Cerebellar nuclear complex (tissue), 1 donor: ENCODE results near the gene ACSL5.
"Not testable (repeated sequence)": the region's sequence is repeated elsewhere in the genome, so short reads cannot be mapped to it uniquely, and the experiment has no call there.

Source experiments
- DNase-seq, 2 experiments: peaks; one replicate each; lab custom pipeline; 2025; lab: John Stamatoyannopoulos, UW

Gene ACSL5

DNA sequence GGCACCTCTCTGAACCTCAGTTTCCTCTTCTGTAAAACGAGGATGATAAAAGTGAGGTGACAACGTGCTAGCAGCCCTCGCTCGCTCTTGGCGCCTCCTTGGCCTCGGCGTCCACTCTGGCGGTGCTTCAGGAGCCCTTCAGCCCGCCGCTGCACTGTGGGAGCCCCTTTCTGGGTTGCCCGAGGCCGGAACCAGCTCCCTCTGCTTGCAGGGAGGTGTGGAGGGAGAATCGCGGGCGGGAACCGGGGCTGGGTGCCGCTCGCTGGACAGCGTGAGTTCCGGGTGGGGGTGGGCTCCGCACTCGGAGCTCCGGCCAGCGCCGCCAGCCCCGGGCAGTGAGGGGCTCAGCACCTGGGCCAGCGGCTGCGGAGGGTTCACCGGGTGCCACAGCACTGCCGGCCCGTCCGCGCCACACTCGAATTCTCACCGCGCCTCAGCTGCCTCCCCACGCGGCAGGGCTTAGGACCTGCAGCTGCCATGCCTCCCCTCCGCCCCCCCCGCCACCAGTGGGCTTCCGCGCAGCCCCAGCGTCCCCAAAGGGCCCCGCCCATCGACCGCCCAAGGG, 24.3 kb upstream of the ACSL5 start:
- DNase-seq, result no peak

DNA sequence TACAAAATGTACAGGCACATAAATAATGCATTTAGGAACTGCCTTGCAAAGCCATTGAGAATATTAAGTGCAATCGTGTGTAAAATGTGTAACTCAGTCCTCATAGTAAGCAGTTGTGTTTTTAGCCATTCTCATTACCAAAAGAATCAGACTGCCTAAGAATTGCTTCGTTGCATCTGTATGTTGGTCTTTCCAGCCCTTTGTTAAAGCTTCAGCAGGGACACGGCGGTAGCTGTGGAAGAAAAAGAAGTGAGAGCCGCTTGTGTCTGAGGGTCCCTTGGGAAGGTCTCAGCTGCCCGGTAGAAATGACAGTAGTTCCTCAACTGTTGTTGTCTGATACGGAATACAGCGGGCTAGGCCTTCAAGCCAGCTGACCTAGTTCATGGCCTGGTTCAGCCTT, 22.8 kb upstream of the ACSL5 start:
- DNase-seq, result no peak

DNA sequence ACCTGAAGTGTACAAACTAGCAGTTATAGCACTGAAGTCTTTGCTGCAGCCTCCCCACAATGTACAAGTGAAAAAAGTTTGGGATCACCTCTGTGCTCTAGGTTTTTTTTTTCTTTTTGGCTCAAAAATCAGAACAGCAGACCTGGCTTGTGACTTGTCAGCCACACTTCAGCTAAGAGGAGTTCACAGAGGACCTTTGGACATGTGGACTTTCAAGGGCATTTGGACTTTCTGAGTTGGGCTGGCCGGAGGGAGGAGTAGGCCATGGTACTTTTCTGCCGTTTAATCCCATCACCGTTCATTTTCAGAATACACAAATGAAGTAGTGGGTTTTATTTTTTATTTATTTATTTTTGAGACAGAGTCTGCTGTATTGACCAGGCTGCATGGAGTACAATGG, 21.9 kb upstream of the ACSL5 start:
- no peak for DNase-seq

DNA sequence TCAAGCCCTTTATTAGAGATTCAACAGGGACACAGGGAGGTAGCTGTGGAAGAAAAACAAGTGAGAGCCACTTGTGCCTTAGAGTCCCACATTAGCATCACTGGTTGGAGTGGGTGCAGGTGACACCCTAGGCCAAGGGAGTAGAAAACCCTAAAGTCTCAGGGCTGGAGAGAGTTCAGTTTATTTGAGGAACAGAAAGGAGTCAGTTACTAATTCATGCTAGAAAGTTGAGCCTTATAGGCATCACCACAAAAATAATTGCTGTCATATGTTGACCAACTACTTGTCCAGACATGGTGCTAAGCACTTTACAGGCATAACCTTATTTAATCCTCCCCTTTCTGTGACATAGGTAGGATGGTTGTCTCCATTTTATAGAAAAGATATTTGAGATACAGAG, 20.9 kb upstream of the ACSL5 start:
- DNase-seq, result no peak

DNA sequence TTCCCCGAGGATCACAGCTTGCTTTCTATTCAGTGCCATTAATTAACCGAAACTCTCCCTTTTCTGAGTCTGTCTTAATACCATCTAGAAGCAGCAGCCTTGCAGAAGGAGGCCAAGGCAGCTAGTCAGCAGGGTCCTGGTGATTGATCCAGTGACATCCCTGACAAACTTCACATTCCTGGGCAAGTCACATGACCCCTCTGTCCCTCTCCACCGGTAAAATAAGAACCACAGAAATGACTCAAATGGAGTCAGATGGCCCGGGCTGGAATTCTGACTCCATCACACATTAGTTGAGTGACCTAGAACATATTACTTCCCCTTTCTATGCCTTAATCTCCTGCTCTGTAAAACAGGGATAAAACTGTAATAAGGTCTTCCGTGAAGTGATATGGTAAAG, 17.2 kb upstream of the ACSL5 start:
- DNase-seq, result no peak

DNA sequence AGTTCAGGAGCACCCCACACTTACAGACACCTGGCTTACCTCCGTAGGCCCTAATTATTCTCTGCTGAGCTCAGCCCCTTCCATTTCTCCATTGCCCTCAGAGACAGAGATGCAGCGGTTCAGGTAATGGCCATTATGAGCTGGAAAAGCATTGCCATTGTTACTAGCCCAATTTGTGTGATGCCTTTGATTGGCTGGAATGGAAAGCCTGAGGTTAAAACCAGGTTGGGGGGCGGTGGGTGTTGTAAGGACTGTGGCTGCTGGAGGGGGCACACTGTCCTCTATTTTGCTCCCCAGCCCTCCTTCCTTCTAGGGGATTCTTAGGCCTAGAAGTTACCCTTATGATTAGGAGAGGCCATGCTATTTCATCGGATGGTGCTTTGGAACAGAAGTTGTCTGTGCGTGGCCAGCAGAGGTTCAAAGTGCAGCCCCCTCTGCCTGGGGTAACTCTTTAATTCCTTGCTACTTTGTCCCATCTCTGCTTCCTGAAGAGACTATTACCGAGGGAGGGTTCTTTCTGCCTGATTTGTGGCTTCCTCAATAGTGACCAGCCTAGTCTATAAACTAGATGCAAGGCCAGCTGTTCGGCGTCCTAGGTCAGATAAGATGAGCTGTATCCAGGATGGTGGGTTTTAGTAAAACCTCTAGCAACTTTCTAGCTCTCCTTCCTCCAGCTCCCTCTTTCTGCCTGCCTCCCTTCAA, 14.2 kb upstream of the ACSL5 start:
- DNase-seq, result no peak

DNA sequence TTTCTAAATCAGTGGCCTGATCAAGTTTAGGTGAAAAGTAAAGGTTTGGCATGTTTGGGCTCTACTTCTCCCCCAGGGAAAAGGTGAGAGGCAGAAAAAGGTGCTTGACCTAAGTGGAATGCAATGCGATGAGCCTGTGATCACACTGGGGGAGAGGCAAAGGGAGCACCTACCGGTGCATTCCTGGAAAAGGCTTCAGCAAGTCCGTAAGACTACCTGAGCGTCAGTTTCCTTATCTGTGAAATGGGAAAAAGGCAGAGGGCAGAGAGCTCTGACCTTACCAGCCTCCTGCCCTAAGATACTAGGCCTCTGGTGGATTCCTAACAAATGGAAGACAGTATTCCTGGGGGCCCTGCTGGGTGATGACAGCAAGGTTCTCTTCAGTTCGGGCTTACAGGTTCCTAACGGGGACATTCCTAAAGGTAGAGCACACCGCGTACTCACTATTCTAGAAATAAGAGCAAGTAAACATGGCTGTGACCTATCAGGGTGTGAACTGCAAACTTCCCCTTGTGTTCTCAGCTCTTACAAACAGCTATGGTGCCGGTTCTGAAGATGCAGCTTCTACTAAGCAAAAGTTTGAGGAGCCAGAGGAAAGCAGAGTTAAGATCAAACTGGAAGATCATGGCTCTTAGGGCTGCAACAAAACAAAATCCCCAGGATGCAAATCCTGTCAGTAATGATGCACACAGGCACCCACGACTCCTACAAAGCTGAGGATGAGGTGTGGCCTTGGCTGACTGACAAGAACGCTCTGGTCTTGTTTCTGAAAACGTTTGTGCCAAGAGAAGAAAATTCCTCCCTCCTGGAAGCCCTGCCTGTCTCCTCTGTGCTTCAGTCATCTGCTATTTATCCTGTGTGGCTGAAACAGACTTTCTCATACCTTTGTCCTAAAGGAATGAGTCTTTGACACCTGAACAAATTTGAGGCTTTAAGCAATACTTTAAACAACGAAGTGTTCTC, 13.3 kb upstream of the ACSL5 start:
- no peak for DNase-seq

DNA sequence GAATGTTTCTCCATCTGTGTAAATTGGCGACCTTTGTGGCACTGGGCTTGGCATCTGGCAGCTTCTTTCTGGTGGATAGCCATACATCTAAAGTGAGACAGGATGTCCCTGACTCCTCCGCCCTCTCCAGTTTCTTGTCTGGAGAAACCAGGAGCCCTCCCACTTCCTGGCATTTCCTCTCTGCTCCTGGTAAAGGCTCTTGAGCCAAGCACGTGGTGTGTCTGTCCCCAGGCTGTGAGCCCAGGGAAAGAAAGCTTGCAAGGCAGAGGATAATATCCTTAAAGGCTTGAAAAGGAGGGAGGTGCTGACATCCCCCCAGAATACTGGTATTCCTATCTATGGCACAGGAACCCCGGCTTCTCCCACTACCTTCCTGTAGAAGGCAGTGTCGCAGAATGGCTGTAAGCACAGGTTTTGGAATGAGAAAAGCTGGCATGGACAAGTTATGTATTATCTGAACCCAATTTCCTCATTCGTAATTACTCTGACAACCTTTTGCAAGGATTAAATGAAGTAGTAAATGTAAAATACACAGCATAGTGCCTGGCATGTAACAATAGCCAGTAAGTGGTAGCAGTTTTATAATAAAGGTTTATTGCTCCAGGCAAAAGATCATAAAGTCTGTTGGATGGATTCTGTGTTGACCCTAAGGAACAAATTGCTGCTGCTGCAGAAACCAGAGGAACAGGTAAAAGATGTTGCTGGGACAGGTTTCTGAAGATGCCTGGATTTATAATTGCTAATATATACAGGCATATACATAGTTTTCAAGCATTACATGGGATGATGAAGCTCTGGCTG, 11.8 kb upstream of the ACSL5 start:
- DNase-seq, result no peak

DNA sequence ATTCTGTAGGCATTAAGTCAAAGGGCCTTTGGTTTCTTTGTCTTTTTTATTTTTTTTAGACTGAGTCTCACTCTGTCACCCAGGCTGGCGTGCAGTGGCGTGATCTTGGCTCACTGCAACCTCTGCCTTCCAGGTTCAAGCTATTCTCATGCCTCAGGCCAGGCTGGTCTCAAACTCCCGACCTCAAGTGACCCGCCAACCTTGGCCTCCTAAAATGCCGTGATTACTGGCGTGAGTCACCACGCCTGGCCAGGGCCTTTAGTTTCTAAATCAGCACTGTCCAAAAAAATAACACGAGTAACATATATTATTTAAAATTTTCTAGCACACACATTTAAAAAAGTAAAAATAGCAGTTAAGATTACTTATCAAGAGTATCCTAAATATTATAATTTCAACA, 11.1 kb upstream of the ACSL5 start:
- no peak for DNase-seq

DNA sequence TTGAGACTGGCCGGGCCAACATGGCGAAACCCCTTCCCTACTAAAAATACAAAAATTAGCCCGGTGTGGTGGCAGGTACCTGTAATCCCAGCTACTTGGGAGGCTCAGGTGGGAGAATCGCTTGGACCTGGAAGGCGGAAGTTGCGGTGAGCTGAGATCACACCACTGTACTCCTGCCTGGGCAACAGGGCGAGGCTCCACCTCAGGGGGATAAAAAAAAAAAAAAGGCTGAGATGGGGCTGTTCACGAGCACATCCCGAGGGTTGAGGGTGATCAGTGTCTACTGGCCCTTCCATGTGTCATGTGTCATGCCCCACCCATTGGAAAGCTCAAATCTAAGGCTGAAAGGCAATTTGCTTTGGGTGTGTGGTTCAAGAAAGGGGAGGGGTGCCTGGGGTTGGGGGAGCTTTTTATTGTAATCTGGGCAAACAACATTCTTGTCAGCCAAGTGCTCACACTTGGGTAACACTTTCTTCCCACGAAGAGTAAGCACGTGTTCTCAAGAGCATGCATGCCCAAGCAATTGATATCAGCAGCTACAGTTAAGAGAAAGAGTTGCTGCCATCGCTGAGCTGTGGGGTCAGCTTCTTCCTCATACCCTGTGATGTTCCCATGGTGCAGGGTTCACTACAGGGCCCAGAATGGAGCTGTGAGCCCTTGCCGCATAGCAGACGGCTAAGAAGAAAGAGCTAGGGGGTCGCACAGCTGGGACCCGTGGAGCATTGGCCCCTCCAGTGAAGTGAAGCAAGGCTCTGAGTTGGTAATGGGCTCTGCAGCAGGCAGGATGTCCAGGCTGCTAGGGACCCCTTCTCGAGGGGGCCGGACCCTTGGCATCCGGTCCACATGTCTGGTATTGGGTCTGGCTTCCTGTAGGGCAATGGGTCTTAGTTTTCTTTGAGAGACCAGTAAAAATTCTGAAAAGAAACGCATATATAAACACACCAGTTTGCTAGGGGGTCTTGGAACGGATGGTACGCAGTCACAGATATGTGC, 9.9 kb upstream of the ACSL5 start:
- no peak for DNase-seq

DNA sequence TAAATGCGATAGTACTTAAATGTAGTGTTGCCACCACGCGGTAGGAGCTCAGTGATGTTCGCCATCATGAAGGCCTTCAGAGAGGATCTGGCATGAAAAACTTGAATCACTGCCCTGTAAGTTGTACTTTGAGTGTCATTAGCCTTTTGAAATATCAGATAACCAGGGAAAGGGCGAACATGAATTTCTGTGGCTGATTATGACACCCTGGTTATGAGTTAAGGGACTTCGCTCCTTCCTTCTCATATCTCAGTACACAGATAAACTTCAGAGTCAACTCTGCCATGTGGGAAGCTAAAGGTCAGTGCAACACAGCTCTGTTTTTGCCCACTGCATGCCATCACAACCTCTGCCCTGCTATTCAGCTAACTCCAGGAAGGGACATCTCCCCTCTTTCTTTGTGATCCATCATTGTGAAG, 8.9 kb upstream of the ACSL5 start:
- DNase-seq, result no peak

DNA sequence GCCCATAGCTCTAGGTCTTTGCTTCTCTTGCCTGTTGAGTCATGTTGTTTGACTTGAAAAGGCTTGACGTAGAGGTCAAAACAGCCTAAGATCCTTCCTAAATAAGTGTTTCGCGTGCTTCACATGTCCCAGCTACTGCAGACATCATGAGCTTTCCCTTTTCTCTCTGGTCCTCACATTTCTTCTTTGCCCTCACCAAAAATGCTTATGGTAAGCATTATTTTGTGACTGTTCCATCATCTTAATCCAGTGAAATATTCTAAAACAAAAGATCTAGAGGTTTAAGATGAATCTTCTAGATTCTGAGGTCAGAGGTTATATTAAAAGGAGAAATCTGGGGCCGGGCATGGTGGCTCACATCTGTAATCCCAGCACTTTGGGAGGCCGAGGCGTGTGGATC, 8.5 kb upstream of the ACSL5 start:
- no peak for DNase-seq

DNA sequence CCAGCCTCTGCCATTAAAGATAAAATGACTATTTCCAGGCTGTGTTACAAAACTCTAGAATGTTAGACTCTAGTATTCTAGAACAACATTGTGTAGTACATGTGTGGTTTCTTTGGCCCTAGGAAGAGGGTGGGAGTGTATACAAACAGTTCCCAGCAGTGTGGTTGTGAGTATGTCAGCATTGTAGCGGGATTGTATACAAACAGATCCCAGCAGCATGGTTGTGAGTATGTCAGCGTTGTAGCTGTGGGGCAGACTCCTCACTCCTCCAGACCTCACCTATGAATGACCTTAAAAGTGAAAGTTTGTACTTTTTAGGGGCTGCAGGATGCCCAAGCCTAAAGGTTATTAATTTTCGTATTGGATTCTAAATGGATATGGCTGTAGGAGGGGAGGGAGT, 6.9 kb upstream of the ACSL5 start:
- DNase-seq, result no peak

DNA sequence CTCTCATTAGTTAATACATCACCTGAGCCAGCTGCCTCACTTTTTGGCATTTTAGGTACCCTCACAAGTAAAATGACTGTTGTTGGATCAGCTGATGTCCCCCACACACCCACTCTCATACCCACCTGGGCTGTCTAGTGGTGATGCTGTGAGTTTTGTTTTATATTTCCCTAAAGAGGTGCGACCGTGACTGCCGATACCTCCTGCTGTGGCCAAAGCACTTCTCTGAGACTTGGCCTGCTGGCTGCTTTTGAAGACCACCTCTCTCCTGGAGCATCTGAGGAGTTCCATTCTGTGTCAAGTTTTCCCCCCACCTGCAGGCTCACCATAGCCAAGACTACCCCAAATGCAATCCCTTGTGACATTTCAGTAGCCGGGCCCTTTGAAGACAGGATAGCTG, 6.4 kb upstream of the ACSL5 start:
- DNase-seq, result no peak

DNA sequence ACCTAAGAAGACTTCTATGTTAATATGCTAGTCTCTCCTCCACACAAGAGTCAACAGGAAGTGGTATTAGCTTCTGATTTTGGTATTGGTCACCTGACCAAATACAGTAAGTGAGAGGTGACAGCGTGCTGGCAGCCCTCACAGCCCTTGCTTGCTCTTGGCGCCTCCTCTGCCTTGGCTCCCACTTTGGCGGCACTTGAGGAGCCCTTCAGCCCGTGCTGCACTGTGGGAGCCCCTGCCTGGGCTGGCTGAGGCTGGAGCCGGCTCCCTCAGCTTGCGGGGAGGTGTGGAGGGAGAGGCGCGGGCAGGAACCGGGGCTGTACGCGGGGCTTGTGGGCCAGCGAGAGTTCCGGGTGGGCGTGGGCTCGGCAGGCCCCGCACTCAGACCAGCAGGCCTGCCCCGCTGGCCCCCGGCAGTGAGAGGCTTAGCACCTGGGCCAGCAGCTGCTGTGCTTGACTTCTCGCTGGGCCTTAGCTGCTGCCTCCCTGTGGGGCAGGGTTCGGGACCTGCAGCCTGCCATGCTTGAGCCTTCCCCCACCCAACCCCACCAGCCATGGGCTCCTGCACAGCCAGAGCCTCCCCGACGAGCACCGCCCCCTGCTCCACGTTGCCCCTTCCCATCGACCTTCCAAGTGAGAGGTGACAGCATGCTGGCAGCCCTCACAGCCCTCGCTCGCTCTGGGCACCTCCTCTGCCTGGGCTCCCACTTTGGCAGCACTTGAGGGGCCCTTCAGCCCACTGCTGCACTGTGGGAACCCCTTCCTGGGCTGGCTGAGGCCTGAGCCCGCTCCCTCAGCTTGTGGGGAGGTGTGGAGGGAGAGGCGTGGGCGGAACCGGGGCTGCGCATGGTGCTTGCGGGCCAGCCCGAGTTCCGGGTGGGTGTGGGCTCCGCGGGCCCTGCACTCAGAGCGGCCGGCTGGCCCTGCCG, 4.2 kb upstream of the ACSL5 start:
- no peak for DNase-seq

DNA sequence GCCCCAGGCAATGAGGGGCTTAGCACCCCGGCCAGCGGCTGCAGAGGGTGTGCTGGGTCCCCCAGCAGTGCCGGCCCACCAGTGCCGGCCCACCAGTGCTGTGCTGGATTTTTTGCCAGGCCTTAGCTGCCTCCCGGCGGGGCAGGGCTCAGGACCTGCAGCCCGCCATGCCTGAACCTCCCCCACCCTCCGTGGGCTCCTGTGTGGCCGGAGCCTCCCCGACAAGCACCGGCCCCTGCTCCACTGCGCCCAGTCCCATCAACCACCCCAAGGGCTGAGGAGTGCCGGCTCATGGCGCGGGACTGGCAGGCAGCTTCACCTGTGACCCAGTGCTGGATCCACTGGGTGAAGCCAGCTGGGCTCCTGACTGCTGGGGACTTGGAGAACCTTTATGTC, 3.5 kb upstream of the ACSL5 start:
- DNase-seq, result no peak

DNA sequence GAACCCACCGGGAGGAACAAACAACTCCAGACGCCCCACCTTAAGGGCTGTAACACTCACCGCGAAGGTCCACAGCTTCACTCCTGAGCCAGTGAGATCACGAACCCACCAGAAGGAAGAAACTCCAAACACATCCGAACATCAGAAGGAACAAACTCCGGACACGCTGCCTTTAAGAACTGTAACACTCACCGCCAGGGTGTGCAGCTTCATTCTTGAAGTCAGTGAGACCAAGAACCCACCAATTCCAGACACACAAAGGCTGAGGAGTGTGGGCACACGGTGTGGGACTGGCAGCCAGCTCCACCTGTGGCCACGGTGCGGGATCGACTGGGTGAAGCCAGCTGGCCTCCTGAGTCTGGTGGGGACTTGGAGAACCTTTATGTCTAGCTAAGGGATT, 2.6 kb upstream of the ACSL5 start:
- DNase-seq, result not testable (repeated sequence)

DNA sequence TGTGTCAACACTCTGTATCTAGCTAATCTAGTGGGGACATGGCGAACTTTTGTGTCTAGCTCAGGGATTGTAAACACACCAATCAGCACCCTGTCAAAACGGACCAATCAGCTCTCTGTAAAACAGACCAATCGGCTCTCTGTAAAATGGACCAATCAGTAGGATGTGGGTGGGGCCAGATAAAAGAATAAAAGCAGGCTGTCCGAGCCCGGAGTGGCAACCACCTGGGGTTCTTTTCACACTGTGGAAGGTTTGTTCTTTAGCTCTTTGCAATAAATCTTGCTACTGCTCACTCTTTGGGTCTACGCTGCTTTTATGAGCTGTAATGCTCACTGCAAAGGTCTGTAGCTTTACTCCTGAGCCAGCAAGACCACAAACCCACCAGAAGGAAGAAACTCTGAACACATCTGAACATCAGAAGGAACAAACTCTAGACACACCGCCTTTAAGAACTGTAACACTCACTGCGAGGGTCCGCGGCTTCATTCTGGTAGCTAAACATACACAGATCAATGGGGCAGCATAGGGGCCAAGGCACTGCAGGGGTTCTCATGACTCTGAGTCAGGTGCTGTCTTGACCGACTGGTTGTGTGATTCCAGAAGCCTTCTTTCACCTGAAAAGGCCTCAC, 1.6 kb upstream of the ACSL5 start:
- not testable (repeated sequence) for DNase-seq
